ENCODE measurements around the gene RGS17.
"Not testable (repeated sequence)": the region's sequence is repeated elsewhere in the genome, so short reads cannot be mapped to it uniquely, and the experiment has no call there.

RGS17 gene

GRCh38 chr6:153131037-153131981, at the start of gene RGS17:
Gene RGS17, minus strand, starts transcription at chr6:153131282. Its CDS starts 87,264 bp downstream, at chr6:153044018.
- peak; percentile 47 to 67 for DNase-seq

- no peak for DNase-seq
These were observed 41.7 kb upstream of the RGS17 start for GRCh38 chr6:153172815-153173214.

- DNase-seq = peak; percentile 17 to 70
These were observed 39.4 kb upstream of the RGS17 start for GRCh38 chr6:153170511-153170910.

GRCh38 chr6:153167907-153168306, 36.8 kb upstream of the RGS17 start:
- peak in 1 of 2 experiments; percentile 42 for DNase-seq

GRCh38 chr6:153167061-153167891, 36.2 kb upstream of the RGS17 start:
- DNase-seq = peak; percentile 70 to 97

- no peak for DNase-seq
These were observed 31.6 kb upstream of the RGS17 start for GRCh38 chr6:153162646-153163045.

GRCh38 chr6:153162172-153162571, 31.1 kb upstream of the RGS17 start:
- no peak for DNase-seq

GRCh38 chr6:153160221-153160620, 29.1 kb upstream of the RGS17 start:
- DNase-seq = no peak

- DNase-seq = no peak
These were observed 19.8 kb upstream of the RGS17 start for GRCh38 chr6:153150752-153151440.

GRCh38 chr6:153150371-153150751, 19.3 kb upstream of the RGS17 start:
- no peak for DNase-seq

GRCh38 chr6:153149891-153150290, 18.8 kb upstream of the RGS17 start:
- no peak for DNase-seq

GRCh38 chr6:153146413-153146812, 15.3 kb upstream of the RGS17 start:
- DNase-seq = no peak

- DNase-seq = no peak
These were observed 14.5 kb upstream of the RGS17 start for GRCh38 chr6:153145591-153145990.

GRCh38 chr6:153143200-153143599, 12.1 kb upstream of the RGS17 start:
- no peak for DNase-seq

GRCh38 chr6:153140299-153140698, 9.2 kb upstream of the RGS17 start:
- DNase-seq = no peak

GRCh38 chr6:153138930-153139329, 7.8 kb upstream of the RGS17 start:
- DNase-seq = no peak

- DNase-seq = no peak
These were observed 4.6 kb upstream of the RGS17 start for GRCh38 chr6:153135681-153136080.

GRCh38 chr6:153133667-153134066, 2.6 kb upstream of the RGS17 start:
- not testable (repeated sequence) for DNase-seq

- no peak for DNase-seq
These were observed 506 bp downstream of the RGS17 start for GRCh38 chr6:153130515-153131036.

GRCh38 chr6:153129873-153130514, 1.1 kb downstream of the RGS17 start:
- no peak for DNase-seq

- no peak for DNase-seq
These were observed 4.9 kb downstream of the RGS17 start for GRCh38 chr6:153126218-153126617.

GRCh38 chr6:153125032-153125431, 6.0 kb downstream of the RGS17 start:
- DNase-seq = no peak

Data from SW 1271 (cell line).